Activated CD8-positive, alpha-beta memory T cell treated with anti-CD3 and anti-CD28 coated beads, Interleukin-2, amount 50 U/mL, for 48 hours (primary cell): ENCODE measurements around the gene DIDO1.

ENCODE experiments used
- DNase-seq: peaks from one replicate; pipeline ENCODE4 v3.0.0-alpha.2; 2020

DIDO1 gene

GRCh38 chr20:62889871-62890270, 36.4 kb downstream of the DIDO1 start:
- no peak for DNase-seq

- no peak for DNase-seq
Observed at GRCh38 chr20:62889411-62889810, 36.9 kb downstream of the DIDO1 start.

GRCh38 chr20:62888910-62889309, 37.4 kb downstream of the DIDO1 start:
- DNase-seq, result no peak

GRCh38 chr20:62888406-62888805, 37.9 kb downstream of the DIDO1 start:
- DNase-seq, result no peak

GRCh38 chr20:62887860-62888239, 38.5 kb downstream of the DIDO1 start:
- no peak for DNase-seq

GRCh38 chr20:62887152-62887859, 39.0 kb downstream of the DIDO1 start:
- no peak for DNase-seq

GRCh38 chr20:62886709-62887058, 39.6 kb downstream of the DIDO1 start:
- DNase-seq, result no peak

GRCh38 chr20:62885896-62886708, 40.2 kb downstream of the DIDO1 start:
- DNase-seq, result no peak

GRCh38 chr20:62885046-62885895, 41.0 kb downstream of the DIDO1 start:
- DNase-seq, result no peak

- no peak for DNase-seq
Observed at GRCh38 chr20:62884556-62884955, 41.7 kb downstream of the DIDO1 start.

- DNase-seq, result no peak
Observed at GRCh38 chr20:62882426-62882825, 43.9 kb downstream of the DIDO1 start.

- no peak for DNase-seq
Observed at GRCh38 chr20:62881662-62882395, 44.5 kb downstream of the DIDO1 start.

GRCh38 chr20:62880935-62881661, 45.2 kb downstream of the DIDO1 start:
- DNase-seq, result no peak

GRCh38 chr20:62880147-62880934, 46.0 kb downstream of the DIDO1 start:
- no peak for DNase-seq

- DNase-seq, result no peak
Observed at GRCh38 chr20:62879275-62880146, 46.8 kb downstream of the DIDO1 start.

GRCh38 chr20:62878244-62879038, 47.9 kb downstream of the DIDO1 start:
- DNase-seq, result no peak

GRCh38 chr20:62876902-62877816, 49.1 kb downstream of the DIDO1 start:
- DNase-seq, result no peak

GRCh38 chr20:62876501-62876901, 49.8 kb downstream of the DIDO1 start:
- DNase-seq, result no peak
